ENCODE data around the gene LETM1. TPM values are rescaled to one million over a fixed set of nuclear protein-coding genes. Genes with fewer than 3 reads are reported as not detected.
A peak's percentile ranks its signal among the peaks of the same experiment; 100 is the strongest.

LETM1 gene
- total and polyA plus RNA-seq, 2 of the 13 experiments (the other 11 are each of a cell fraction or from before 2014, with no cell fraction given): 9.7 to 41.6 TPM

DNA sequence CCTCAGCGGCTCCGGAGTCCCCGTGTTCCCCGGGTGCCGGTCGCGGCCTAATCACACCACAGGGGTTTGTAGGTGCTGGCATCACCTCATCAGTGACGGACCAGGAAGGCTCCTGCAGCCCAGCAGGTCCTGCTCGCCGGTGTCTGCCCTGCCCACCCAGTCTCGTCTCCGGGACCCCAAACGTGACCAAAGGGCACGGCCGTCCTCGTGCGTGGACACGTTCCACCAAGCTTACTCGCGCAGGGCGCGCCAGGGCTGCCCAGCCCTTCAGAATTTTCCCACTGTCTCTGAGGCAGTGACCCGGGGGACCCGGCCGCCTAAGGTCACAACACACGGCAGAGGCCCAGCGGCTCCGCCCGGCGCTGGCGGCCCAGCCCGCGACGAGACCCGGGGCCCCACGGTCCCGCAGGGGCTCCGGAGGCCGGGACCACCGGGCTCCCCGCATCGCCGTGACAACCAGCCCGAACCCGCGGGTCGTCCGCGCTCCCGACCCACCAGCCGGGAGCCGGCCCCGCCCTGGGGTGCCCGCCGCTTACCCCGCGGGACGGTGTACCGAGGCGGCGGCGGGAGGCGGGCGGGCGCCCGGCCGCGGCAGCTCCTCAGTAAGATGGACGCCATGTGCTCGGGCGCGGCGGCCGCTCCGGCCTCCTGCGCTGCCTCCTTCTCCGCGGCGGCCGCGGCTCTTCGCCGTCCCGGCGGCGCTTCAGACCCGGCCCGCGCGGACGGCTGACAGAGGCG lies 454 bp downstream of the LETM1 start (continued):
- TF ChIP-seq, protein P1, sequence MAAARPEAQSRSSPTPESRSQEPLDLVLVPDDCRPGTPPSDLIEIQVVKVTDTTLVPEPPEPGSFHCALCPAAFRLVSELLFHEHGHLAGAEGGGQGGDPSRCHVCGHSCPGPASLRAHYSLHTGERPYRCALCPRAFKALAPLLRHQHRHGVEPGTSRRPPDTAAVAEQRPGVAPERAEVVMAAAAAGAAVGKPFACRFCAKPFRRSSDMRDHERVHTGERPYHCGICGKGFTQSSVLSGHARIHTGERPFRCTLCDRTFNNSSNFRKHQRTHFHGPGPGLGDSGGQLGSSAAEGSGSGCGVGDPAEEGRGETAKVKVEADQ (CRISPR knock-in tag; IDR thresholded peaks at IDR 0.05; ENCODE audit: borderline replicate concordance): peak; percentile 23; the same call in 1 of the 2 replicates
- TF ChIP-seq MTF2 (CRISPR knock-in tag; IDR thresholded peaks at IDR 0.05; ENCODE audit: borderline replicate concordance) (peak; percentile 35; the same call in 1 of the 2 replicates), ZNF841 (CRISPR knock-in tag; IDR thresholded peaks at IDR 0.05; ENCODE audit: borderline replicate concordance) (0 out of 2 replicates have a peak, but pooled peaks have one; percentile 47), RFXAP (CRISPR knock-in tag; IDR thresholded peaks at IDR 0.05; ENCODE audit: borderline replicate concordance) (0 out of 2 replicates have a peak, but pooled peaks have one; percentile 2), YY1 (IDR thresholded peaks at IDR 0.05; ENCODE audit: insufficient read depth, insufficient replicate concordance, low read depth, low read length) (peak; percentile 68), ZNF33B (CRISPR knock-in tag; IDR thresholded peaks at IDR 0.05) (0 out of 2 replicates have a peak, but pooled peaks have one; percentile 3)
- TF ChIP-seq, protein P2, sequence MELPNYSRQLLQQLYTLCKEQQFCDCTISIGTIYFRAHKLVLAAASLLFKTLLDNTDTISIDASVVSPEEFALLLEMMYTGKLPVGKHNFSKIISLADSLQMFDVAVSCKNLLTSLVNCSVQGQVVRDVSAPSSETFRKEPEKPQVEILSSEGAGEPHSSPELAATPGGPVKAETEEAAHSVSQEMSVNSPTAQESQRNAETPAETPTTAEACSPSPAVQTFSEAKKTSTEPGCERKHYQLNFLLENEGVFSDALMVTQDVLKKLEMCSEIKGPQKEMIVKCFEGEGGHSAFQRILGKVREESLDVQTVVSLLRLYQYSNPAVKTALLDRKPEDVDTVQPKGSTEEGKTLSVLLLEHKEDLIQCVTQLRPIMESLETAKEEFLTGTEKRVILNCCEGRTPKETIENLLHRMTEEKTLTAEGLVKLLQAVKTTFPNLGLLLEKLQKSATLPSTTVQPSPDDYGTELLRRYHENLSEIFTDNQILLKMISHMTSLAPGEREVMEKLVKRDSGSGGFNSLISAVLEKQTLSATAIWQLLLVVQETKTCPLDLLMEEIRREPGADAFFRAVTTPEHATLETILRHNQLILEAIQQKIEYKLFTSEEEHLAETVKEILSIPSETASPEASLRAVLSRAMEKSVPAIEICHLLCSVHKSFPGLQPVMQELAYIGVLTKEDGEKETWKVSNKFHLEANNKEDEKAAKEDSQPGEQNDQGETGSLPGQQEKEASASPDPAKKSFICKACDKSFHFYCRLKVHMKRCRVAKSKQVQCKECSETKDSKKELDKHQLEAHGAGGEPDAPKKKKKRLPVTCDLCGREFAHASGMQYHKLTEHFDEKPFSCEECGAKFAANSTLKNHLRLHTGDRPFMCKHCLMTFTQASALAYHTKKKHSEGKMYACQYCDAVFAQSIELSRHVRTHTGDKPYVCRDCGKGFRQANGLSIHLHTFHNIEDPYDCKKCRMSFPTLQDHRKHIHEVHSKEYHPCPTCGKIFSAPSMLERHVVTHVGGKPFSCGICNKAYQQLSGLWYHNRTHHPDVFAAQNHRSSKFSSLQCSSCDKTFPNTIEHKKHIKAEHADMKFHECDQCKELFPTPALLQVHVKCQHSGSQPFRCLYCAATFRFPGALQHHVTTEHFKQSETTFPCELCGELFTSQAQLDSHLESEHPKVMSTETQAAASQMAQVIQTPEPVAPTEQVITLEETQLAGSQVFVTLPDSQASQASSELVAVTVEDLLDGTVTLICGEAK (IDR thresholded peaks at IDR 0.05): no peak
- TF ChIP-seq, protein P2 (CRISPR knock-in tag; IDR thresholded peaks at IDR 0.05): no peak
- TF ChIP-seq, protein P3, sequence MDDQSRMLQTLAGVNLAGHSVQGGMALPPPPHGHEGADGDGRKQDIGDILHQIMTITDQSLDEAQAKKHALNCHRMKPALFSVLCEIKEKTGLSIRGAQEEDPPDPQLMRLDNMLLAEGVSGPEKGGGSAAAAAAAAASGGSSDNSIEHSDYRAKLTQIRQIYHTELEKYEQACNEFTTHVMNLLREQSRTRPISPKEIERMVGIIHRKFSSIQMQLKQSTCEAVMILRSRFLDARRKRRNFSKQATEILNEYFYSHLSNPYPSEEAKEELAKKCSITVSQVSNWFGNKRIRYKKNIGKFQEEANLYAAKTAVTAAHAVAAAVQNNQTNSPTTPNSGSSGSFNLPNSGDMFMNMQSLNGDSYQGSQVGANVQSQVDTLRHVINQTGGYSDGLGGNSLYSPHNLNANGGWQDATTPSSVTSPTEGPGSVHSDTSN (CRISPR knock-in tag; IDR thresholded peaks at IDR 0.05; ENCODE audit: borderline replicate concordance): no peak
